ENCODE measurements around the gene DIO3. TPM values are rescaled to one million over a fixed set of nuclear protein-coding genes. Genes with fewer than 3 reads are reported as not detected.

Gene DIO3
- total RNA-seq = 2.1 TPM

DNA sequence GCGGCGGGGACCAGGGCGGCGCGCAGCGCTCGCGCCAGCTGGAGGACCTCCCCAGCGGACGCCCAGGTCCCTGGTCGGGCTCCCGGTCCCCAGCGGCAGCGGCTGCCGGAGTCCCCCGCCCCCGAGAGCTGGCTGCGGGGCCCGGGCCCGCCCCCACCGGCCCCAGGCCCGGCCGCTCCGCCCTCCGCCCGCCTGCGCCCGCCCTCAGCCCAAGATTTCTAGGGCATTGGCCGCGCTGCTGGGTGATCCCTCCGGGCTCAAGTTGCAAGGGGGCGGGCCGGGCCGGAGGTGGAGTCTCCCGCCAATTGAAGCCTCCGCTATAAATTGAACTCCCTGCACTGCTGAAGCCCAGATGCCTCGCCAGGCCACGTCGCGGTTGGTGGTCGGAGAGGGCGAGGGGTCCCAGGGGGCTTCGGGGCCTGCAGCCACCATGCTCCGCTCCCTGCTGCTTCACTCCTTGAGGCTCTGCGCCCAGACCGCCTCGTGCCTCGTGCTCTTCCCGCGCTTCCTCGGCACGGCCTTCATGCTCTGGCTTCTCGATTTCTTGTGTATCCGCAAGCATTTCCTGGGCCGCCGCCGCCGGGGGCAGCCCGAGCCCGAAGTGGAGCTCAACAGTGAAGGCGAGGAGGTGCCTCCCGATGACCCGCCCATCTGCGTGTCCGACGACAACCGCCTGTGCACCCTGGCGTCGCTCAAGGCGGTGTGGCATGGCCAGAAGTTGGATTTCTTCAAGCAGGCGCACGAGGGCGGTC, at the start of gene DIO3:
TSS of gene DIO3 (plus strand) at position 351 of the 752 bp plus-strand sequence.

Other genes starting within 250 kb of the DIO3 start
- 159 TPM for gene PPP2R5C, start 200.2 kb downstream of the DIO3 start, total RNA-seq

Measured in diencephalon (tissue), 1 donor.